GM21737 (cell line): ENCODE measurements around the gene ADM.
"Not testable (repeated sequence)": the region's sequence is repeated elsewhere in the genome, so short reads cannot be mapped to it uniquely, and the experiment has no call there.

Source experiments
- ATAC-seq: cut with Tn5 transposase; IDR thresholded peaks from one replicate; pipeline ENCODE4 v1.9.1; 2021; ENCODE audit warnings: mild to moderate bottlenecking, moderate library complexity; ENCODE audit not compliant: unreplicated experiment

The ADM gene, protein sequence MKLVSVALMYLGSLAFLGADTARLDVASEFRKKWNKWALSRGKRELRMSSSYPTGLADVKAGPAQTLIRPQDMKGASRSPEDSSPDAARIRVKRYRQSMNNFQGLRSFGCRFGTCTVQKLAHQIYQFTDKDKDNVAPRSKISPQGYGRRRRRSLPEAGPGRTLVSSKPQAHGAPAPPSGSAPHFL

DNA sequence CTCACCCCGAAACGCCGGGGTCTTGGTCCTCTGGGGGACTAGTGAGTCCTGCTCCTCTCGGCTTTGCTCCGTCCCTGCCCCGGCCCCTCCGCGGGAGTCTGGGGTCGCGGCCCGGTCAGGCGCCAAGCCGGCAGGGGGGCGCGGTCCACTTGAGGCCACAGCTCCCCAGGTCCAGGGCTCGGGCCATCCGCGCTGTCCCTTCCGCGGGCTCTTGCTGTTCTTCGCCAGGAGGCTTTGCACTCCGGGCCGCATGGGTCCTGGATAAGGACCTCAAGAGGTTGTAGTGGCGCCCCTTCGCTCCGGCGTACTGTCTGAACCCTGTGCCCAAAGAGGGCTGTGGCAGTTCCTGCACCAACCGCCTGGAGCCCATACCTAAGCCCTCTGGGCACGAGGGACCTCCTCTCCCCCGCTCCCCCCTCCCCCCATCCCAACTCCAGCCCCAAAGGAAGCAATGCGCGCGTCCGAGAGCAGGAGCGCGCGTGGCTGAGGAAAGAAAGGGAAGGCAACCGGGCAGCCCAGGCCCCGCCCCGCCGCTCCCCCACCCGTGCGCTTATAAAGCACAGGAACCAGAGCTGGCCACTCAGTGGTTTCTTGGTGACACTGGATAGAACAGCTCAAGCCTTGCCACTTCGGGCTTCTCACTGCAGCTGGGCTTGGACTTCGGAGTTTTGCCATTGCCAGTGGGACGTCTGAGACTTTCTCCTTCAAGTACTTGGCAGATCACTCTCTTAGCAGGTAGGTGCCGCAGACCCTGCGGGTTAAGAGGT lies at the start of gene ADM:
Gene ADM, plus strand, starts transcription at position 579 of the 767 bp plus-strand sequence. CDS start 628 bp downstream, outside the sequence.
- ATAC-seq = no peak

- ATAC-seq = no peak
Observed at GRCh38 chr11:10255388-10256125, 49.3 kb upstream of the ADM start.

DNA sequence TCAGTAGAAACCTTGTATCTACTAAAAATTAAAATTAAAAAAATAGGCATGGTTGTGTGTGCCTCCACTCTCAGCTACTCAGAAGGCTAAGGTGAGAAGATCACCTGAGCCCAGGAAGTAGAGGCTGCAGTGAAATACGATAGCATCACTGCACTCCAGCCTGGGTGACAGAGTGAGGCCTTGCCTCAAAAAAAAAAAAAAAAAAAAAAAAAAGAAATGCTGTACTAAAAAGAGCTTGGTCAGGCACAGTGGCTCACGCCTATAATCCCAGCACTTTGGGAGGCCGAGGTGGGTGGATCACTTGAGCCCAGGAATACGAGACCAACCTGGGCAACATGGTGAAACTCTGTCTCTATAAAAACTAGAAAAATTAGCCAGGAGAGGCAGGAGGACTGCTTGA lies 47.4 kb upstream of the ADM start:
- no peak for ATAC-seq

DNA sequence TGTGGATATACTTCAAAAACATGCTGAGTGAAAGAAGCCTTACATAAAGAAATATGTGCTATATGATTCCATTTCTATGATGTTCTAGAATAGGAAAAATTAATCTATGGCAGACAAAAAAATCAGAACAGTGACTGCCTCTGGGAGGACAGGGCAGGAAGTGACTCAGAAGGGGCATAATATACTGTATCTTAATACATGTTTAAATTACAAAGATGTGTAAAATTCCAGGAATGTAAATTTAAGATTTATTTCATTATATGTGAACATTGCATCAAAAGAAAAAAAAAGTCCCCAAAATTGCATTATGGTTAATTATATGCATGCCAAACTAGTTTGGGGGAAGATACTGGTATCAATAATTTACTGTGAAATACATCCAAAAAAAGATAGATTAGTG lies 43.1 kb upstream of the ADM start:
- ATAC-seq = no peak

- no peak for ATAC-seq
Observed at GRCh38 chr11:10263929-10264328, 40.9 kb upstream of the ADM start.

GRCh38 chr11:10264716-10265115 lies 40.2 kb upstream of the ADM start:
- not testable (repeated sequence) for ATAC-seq

GRCh38 chr11:10265936-10266335 lies 38.9 kb upstream of the ADM start:
- no peak for ATAC-seq

DNA sequence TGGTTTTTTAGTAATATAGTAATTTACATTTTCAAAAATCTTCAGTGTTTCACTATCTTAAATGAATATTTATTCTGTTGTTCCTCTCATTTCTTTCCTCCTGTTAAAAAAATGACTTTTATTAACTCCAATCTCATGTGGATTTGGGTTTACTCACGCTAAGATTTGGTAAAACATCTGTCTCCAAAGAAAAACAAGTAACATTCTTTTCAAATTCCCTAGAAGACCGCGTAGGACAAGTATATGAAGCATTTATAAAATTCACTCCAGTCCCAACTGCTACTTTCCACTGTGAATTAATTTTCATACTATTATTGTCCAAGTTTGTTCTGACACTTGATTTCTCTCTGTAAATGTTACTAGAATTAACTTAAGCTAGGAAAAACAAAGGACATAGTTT lies 37.1 kb upstream of the ADM start:
- no peak for ATAC-seq

- no peak for ATAC-seq
Observed at GRCh38 chr11:10268746-10269488, 36.0 kb upstream of the ADM start.

- no peak for ATAC-seq
Observed at GRCh38 chr11:10272132-10272531, 32.7 kb upstream of the ADM start.

GRCh38 chr11:10273738-10274137 lies 31.1 kb upstream of the ADM start:
- no peak for ATAC-seq

- no peak for ATAC-seq
Observed at GRCh38 chr11:10274726-10275125, 30.1 kb upstream of the ADM start.

DNA sequence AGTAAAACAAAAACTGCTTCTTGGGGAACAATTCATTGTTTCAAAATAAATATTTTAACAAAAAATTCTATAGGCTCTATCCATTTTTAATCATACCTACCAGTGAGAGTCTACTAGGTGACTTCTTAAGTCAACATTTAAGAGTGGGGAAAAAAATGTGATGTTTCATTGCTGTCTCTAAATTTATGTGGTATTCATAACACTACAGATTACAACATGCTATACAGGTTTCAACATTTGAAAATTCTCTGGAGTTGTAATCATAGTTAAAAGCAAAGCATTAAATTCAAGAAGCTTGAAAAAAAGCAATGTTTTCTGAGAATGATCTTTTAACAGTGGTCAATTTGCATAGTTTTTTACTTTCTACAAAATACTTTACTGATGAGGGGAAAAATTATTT lies 29.2 kb upstream of the ADM start:
- ATAC-seq = no peak

GRCh38 chr11:10282117-10282516 lies 22.8 kb upstream of the ADM start:
- ATAC-seq = no peak

DNA sequence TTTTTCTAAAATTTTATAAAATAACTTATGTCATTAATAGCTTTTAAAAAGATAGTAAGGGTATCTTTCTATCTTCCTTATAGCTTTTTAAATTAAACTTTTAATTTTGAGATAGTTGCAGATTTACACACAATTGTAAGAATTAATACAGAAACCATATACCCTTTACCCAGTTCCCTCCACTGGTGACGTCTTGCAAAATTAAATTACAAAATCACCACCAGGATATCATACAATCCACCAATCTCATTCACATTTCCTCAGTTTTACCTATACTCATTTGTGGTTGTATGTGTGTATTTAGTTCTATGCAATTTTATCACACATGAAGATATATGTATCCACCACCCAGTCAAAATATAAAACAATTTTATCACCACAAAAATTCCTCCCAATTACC lies 20.9 kb upstream of the ADM start:
- no peak for ATAC-seq

GRCh38 chr11:10285148-10285802 lies 19.6 kb upstream of the ADM start:
- ATAC-seq = no peak

- no peak for ATAC-seq
Observed at GRCh38 chr11:10287140-10287539, 17.7 kb upstream of the ADM start.

DNA sequence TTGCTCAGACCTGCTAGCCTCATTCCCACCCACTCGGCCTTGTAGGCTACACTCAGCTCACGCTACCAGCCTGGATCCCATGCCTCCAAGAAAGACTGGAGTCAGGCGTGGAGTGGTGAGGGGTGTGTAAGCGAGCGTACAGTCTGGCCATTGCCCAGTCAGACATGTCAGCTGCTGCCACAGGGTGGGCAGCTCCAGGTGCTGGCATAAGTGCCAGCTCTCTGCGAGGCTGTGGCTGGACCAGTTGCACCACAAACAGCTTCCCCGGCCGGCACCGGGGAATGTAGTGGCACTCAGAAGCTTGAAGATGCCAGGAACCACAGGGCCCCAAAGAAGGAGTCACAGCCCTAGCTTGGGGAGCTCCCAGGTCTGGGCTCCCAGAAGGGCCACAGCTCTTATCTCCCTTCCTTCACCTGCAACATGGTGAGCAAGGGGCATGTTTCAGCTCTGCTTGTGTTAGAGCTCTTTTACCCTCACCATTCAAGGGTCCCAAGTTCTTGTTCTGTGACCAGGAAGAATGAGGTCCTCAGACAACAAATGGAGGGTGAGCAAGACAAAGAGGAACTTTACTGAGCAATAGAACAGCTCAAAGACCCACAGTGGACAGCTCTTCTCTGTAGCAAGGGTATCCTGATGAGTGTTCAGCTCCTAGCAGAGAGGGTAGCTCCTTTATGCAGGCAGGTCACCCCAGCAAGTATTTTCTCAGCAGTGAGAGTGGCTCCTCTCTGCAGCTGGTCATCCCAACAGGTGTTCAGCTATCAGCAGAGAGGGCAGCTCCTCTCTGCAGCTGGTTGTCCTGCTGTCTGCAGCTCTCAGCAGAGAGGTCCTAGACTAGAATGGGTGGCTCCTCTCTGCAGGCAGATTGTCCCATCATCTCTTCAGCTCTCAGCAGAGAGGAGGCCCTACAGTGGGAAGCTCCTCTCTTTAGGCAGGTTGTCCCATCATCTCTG lies 16.8 kb upstream of the ADM start:
- ATAC-seq = no peak

- no peak for ATAC-seq
Observed at GRCh38 chr11:10288881-10289764, 15.8 kb upstream of the ADM start.
